Measurements from ENCODE around the gene ENO4.

ENO4 gene

GRCh38 chr10:116910910-116911309 is 61.6 kb downstream of the ENO4 start:
- H3K27ac ChIP-seq (ENCODE audit: low read depth, low read length), result no peak overlapping the region
- no peak overlapping the region for H3K9ac ChIP-seq (ENCODE audit: low read length)
- H3K27me3 ChIP-seq (ENCODE audit: control insufficient read depth, insufficient read depth, low read length), result no peaks in the 10 kb centered on the region
- H3K4me1 ChIP-seq (ENCODE audit: control insufficient read depth, insufficient read depth, low read length), result no peaks in the 10 kb centered on the region
- H3K36me3 ChIP-seq (ENCODE audit: control insufficient read depth, insufficient read depth, low read length), result no peaks in the 10 kb centered on the region
- no peak overlapping the region for H3K4me3 ChIP-seq (ENCODE audit: low read length)

- Histone ChIP-seq H3K9ac (ENCODE audit: low read length) (no peak overlapping the region), H3K27me3 (ENCODE audit: control insufficient read depth, insufficient read depth, low read length) (no peaks in the 10 kb centered on the region), H3K36me3 (ENCODE audit: control insufficient read depth, insufficient read depth, low read length) (no peaks in the 10 kb centered on the region), H3K4me1 (ENCODE audit: control insufficient read depth, insufficient read depth, low read length) (no peaks in the 10 kb centered on the region), H3K27ac (ENCODE audit: low read depth, low read length) (no peak overlapping the region), H3K4me3 (ENCODE audit: low read length) (no peak overlapping the region)
These were observed 62.9 kb downstream of the ENO4 start for GRCh38 chr10:116912162-116912561.

- no peak overlapping the region for H3K4me3 ChIP-seq (ENCODE audit: low read length)
- no peaks in the 10 kb centered on the region for H3K27me3 ChIP-seq (ENCODE audit: control insufficient read depth, insufficient read depth, low read length)
- H3K27ac ChIP-seq (ENCODE audit: low read depth, low read length), result no peak overlapping the region
- no peaks in the 10 kb centered on the region for H3K36me3 ChIP-seq (ENCODE audit: control insufficient read depth, insufficient read depth, low read length)
- no peak overlapping the region for H3K9ac ChIP-seq (ENCODE audit: low read length)
- H3K4me1 ChIP-seq (ENCODE audit: control insufficient read depth, insufficient read depth, low read length), result no peaks in the 10 kb centered on the region
These were observed 64.4 kb downstream of the ENO4 start for GRCh38 chr10:116913695-116914094.

- no peak overlapping the region for H3K9ac ChIP-seq (ENCODE audit: low read length)
- H3K4me1 ChIP-seq (ENCODE audit: control insufficient read depth, insufficient read depth, low read length), result no peaks in the 10 kb centered on the region
- no peak overlapping the region for H3K27ac ChIP-seq (ENCODE audit: low read depth, low read length)
- H3K4me3 ChIP-seq (ENCODE audit: low read length), result no peak overlapping the region
- no peaks in the 10 kb centered on the region for H3K27me3 ChIP-seq (ENCODE audit: control insufficient read depth, insufficient read depth, low read length)
- no peaks in the 10 kb centered on the region for H3K36me3 ChIP-seq (ENCODE audit: control insufficient read depth, insufficient read depth, low read length)
These were observed 66.0 kb downstream of the ENO4 start for GRCh38 chr10:116915340-116915739.

- H3K27me3 ChIP-seq (ENCODE audit: control insufficient read depth, insufficient read depth, low read length), result no peaks in the 10 kb centered on the region
- no peaks in the 10 kb centered on the region for H3K4me1 ChIP-seq (ENCODE audit: control insufficient read depth, insufficient read depth, low read length)
- no peaks in the 10 kb centered on the region for H3K36me3 ChIP-seq (ENCODE audit: control insufficient read depth, insufficient read depth, low read length)
- H3K9ac ChIP-seq (ENCODE audit: low read length), result no peak overlapping the region
- no peak overlapping the region for H3K27ac ChIP-seq (ENCODE audit: low read depth, low read length)
- no peak overlapping the region for H3K4me3 ChIP-seq (ENCODE audit: low read length)
These were observed 68.2 kb downstream of the ENO4 start for GRCh38 chr10:116917481-116917880.

- H3K36me3 ChIP-seq (ENCODE audit: control insufficient read depth, insufficient read depth, low read length), result no peaks in the 10 kb centered on the region
These were observed 69.3 kb downstream of the ENO4 start for GRCh38 chr10:116918583-116918982.

GRCh38 chr10:116919164-116919563 is 69.9 kb downstream of the ENO4 start:
- H3K27ac ChIP-seq (ENCODE audit: low read depth, low read length), result no peak overlapping the region
- H3K27me3 ChIP-seq (ENCODE audit: control insufficient read depth, insufficient read depth, low read length), result no peaks in the 10 kb centered on the region
- H3K36me3 ChIP-seq (ENCODE audit: control insufficient read depth, insufficient read depth, low read length), result no peaks in the 10 kb centered on the region
- H3K9ac ChIP-seq (ENCODE audit: low read length), result no peak overlapping the region
- no peak overlapping the region for H3K4me3 ChIP-seq (ENCODE audit: low read length)
- no peaks in the 10 kb centered on the region for H3K4me1 ChIP-seq (ENCODE audit: control insufficient read depth, insufficient read depth, low read length)

More at GRCh38 chr10:116918583-116918982, 69.3 kb downstream of the ENO4 start:
- Histone ChIP-seq H3K27ac (ENCODE audit: low read depth, low read length) (no peak overlapping the region), H3K9ac (ENCODE audit: low read length) (no peak overlapping the region), H3K27me3 (ENCODE audit: control insufficient read depth, insufficient read depth, low read length) (no peaks in the 10 kb centered on the region), H3K4me3 (ENCODE audit: low read length) (no peak overlapping the region), H3K4me1 (ENCODE audit: control insufficient read depth, insufficient read depth, low read length) (no peaks in the 10 kb centered on the region)

- H3K4me3 ChIP-seq (ENCODE audit: low read length), result no peak overlapping the region
- no peaks in the 10 kb centered on the region for H3K4me1 ChIP-seq (ENCODE audit: control insufficient read depth, insufficient read depth, low read length)
- no peak overlapping the region for H3K9ac ChIP-seq (ENCODE audit: low read length)
- H3K36me3 ChIP-seq (ENCODE audit: control insufficient read depth, insufficient read depth, low read length), result no peaks in the 10 kb centered on the region
- H3K27me3 ChIP-seq (ENCODE audit: control insufficient read depth, insufficient read depth, low read length), result no peaks in the 10 kb centered on the region
- H3K27ac ChIP-seq (ENCODE audit: low read depth, low read length), result no peak overlapping the region
These were observed 70.4 kb downstream of the ENO4 start for GRCh38 chr10:116919706-116920105.

GRCh38 chr10:116925056-116925455 is 75.8 kb downstream of the ENO4 start:
- Histone ChIP-seq H3K36me3 (ENCODE audit: control insufficient read depth, insufficient read depth, low read length) (no peaks in the 10 kb centered on the region), H3K4me1 (ENCODE audit: control insufficient read depth, insufficient read depth, low read length) (no peaks in the 10 kb centered on the region), H3K27ac (ENCODE audit: low read depth, low read length) (no peak overlapping the region), H3K27me3 (ENCODE audit: control insufficient read depth, insufficient read depth, low read length) (no peaks in the 10 kb centered on the region), H3K9ac (ENCODE audit: low read length) (no peak overlapping the region), H3K4me3 (ENCODE audit: low read length) (no peak overlapping the region)

GRCh38 chr10:116926426-116926825 is 77.1 kb downstream of the ENO4 start:
- no peak overlapping the region for H3K27ac ChIP-seq (ENCODE audit: low read depth, low read length)

GRCh38 chr10:116931806-116932205 is 82.5 kb downstream of the ENO4 start:
- H3K27ac ChIP-seq (ENCODE audit: low read depth, low read length), result no peak overlapping the region
- no peak overlapping the region for H3K9ac ChIP-seq (ENCODE audit: low read length)
- no peaks in the 10 kb centered on the region for H3K27me3 ChIP-seq (ENCODE audit: control insufficient read depth, insufficient read depth, low read length)
- no peaks in the 10 kb centered on the region for H3K4me1 ChIP-seq (ENCODE audit: control insufficient read depth, insufficient read depth, low read length)
- H3K36me3 ChIP-seq (ENCODE audit: control insufficient read depth, insufficient read depth, low read length), result no peaks in the 10 kb centered on the region
- no peak overlapping the region for H3K4me3 ChIP-seq (ENCODE audit: low read length)

More at GRCh38 chr10:116926426-116926825, 77.1 kb downstream of the ENO4 start:
- H3K9ac ChIP-seq (ENCODE audit: low read length), result no peak overlapping the region
- H3K4me1 ChIP-seq (ENCODE audit: control insufficient read depth, insufficient read depth, low read length), result no peaks in the 10 kb centered on the region
- H3K27me3 ChIP-seq (ENCODE audit: control insufficient read depth, insufficient read depth, low read length), result no peaks in the 10 kb centered on the region
- H3K4me3 ChIP-seq (ENCODE audit: low read length), result no peak overlapping the region
- H3K36me3 ChIP-seq (ENCODE audit: control insufficient read depth, insufficient read depth, low read length), result no peaks in the 10 kb centered on the region

Measured in rectal smooth muscle tissue (tissue), 1 donor.